ENCODE measurements around the gene NAA38. TPM values are rescaled to one million over a fixed set of nuclear protein-coding genes. Genes with fewer than 3 reads are reported as not detected.

The NAA38 gene
- polyA plus RNA-seq (ENCODE audit: insufficient read length in 12 of 12), result 10 to 100 TPM in 11 of 12 donors, not detected in 1; 34.8 to 74.9 (median 41.8) TPM
- long read RNA-seq, donor 1, transcript NAA38-201 (2 exons, 999 nt), result major isoform, 45 of 372 reads
- long read RNA-seq, donor 1, transcript NAA38-206 (2 exons, 424 nt), result minor isoform, 10 of 372 reads
- long read RNA-seq, donor 1, transcript NAA38-205 (3 exons, 852 nt), result minor isoform, 35 of 372 reads
- long read RNA-seq, donor 1, partial matches to known transcripts, result 251 of 372 reads
- long read RNA-seq, donor 1, other reads (novel, unspliced or antisense), result 29 of 372 reads
- long read RNA-seq, donor 2, transcript NAA38-201 (2 exons, 999 nt), result minor isoform, 18 of 111 reads
- long read RNA-seq, donor 2, transcript NAA38-206 (2 exons, 424 nt), result minor isoform, 9 of 111 reads
- long read RNA-seq, donor 2, transcript NAA38-205 (3 exons, 852 nt), result major isoform, 22 of 111 reads
- long read RNA-seq, donor 2, partial matches to known transcripts, result 46 of 111 reads
- long read RNA-seq, donor 2, other reads (novel, unspliced or antisense), result 11 of 111 reads
- long read RNA-seq, donor 3, transcript NAA38-201 (2 exons, 999 nt), result major isoform, 13 of 65 reads
- long read RNA-seq, donor 3, transcript NAA38-205 (3 exons, 852 nt), result major isoform, 13 of 65 reads
- long read RNA-seq, donor 3, partial matches to known transcripts, result 35 of 65 reads
- long read RNA-seq, donor 3, other reads (novel, unspliced or antisense), result 0 of 65 reads
- long read RNA-seq, donor 4, transcript NAA38-206 (2 exons, 424 nt), result minor isoform, 6 of 34 reads
- long read RNA-seq, donor 4, transcript NAA38-201 (2 exons, 999 nt), result major isoform, 11 of 34 reads
- long read RNA-seq, donor 4, transcript NAA38-205 (3 exons, 852 nt), result minor isoform, 7 of 34 reads
- long read RNA-seq, donor 4, partial matches to known transcripts, result 0 of 34 reads
- long read RNA-seq, donor 4, other reads (novel, unspliced or antisense), result 8 of 34 reads
- long read RNA-seq, donor 5, transcript NAA38-201 (2 exons, 999 nt), result major isoform, 50 of 241 reads
- long read RNA-seq, donor 5, transcript NAA38-205 (3 exons, 852 nt), result minor isoform, 41 of 241 reads
- long read RNA-seq, donor 5, transcript NAA38-206 (2 exons, 424 nt), result minor isoform, 12 of 241 reads
- long read RNA-seq, donor 5, partial matches to known transcripts, result 103 of 241 reads
- long read RNA-seq, donor 5, other reads (novel, unspliced or antisense), result 32 of 241 reads
- long read RNA-seq, donor 6, transcript NAA38-206 (2 exons, 424 nt), result minor isoform, 7 of 34 reads
- long read RNA-seq, donor 6, transcript NAA38-201 (2 exons, 999 nt), result major isoform, 12 of 34 reads
- long read RNA-seq, donor 6, transcript NAA38-205 (3 exons, 852 nt), result minor isoform, 8 of 34 reads
- long read RNA-seq, donor 6, partial matches to known transcripts, result 6 of 34 reads
- long read RNA-seq, donor 6, other reads (novel, unspliced or antisense), result 0 of 34 reads
- long read RNA-seq, donor 7, transcript NAA38-203 (3 exons, 553 nt), result minor isoform, 5 of 49 reads
- long read RNA-seq, donor 7, transcript NAA38-205 (3 exons, 852 nt), result minor isoform, 8 of 49 reads
- long read RNA-seq, donor 7, transcript NAA38-201 (2 exons, 999 nt), result major isoform, 16 of 49 reads
- long read RNA-seq, donor 7, partial matches to known transcripts, result 11 of 49 reads
- long read RNA-seq, donor 7, other reads (novel, unspliced or antisense), result 5 of 49 reads
- long read RNA-seq, donor 8, transcript NAA38-206 (2 exons, 424 nt), result minor isoform, 16 of 93 reads
- long read RNA-seq, donor 8, transcript NAA38-201 (2 exons, 999 nt), result major isoform, 45 of 93 reads
- long read RNA-seq, donor 8, transcript NAA38-205 (3 exons, 852 nt), result minor isoform, 14 of 93 reads
- long read RNA-seq, donor 8, partial matches to known transcripts, result 0 of 93 reads
- long read RNA-seq, donor 8, other reads (novel, unspliced or antisense), result 13 of 93 reads
- long read RNA-seq, donor 9, transcript NAA38-205 (3 exons, 852 nt), result minor isoform, 17 of 146 reads
- long read RNA-seq, donor 9, transcript NAA38-201 (2 exons, 999 nt), result major isoform, 28 of 146 reads
- long read RNA-seq, donor 9, partial matches to known transcripts, result 62 of 146 reads
- long read RNA-seq, donor 9, other reads (novel, unspliced or antisense), result 36 of 146 reads
- long read RNA-seq, donor 10, transcript NAA38-206 (2 exons, 424 nt), result minor isoform, 5 of 102 reads
- long read RNA-seq, donor 10, transcript NAA38-205 (3 exons, 852 nt), result minor isoform, 20 of 102 reads
- long read RNA-seq, donor 10, transcript NAA38-201 (2 exons, 999 nt), result major isoform, 24 of 102 reads
- long read RNA-seq, donor 10, partial matches to known transcripts, result 47 of 102 reads
- long read RNA-seq, donor 10, other reads (novel, unspliced or antisense), result 5 of 102 reads
- long read RNA-seq, donor 11, transcript NAA38-205 (3 exons, 852 nt), result minor isoform, 31 of 78 reads
- long read RNA-seq, donor 11, transcript NAA38-201 (2 exons, 999 nt), result major isoform, 32 of 78 reads
- long read RNA-seq, donor 11, partial matches to known transcripts, result 0 of 78 reads
- long read RNA-seq, donor 11, other reads (novel, unspliced or antisense), result 10 of 78 reads

GRCh38 chr17:7856811-7857712 lies at the start of gene NAA38:
NAA38 (minus strand) TSS chr17:7857559; CDS start chr17:7857463, 96 bp downstream.
- peak; percentile 99 for DNase-seq

DNA sequence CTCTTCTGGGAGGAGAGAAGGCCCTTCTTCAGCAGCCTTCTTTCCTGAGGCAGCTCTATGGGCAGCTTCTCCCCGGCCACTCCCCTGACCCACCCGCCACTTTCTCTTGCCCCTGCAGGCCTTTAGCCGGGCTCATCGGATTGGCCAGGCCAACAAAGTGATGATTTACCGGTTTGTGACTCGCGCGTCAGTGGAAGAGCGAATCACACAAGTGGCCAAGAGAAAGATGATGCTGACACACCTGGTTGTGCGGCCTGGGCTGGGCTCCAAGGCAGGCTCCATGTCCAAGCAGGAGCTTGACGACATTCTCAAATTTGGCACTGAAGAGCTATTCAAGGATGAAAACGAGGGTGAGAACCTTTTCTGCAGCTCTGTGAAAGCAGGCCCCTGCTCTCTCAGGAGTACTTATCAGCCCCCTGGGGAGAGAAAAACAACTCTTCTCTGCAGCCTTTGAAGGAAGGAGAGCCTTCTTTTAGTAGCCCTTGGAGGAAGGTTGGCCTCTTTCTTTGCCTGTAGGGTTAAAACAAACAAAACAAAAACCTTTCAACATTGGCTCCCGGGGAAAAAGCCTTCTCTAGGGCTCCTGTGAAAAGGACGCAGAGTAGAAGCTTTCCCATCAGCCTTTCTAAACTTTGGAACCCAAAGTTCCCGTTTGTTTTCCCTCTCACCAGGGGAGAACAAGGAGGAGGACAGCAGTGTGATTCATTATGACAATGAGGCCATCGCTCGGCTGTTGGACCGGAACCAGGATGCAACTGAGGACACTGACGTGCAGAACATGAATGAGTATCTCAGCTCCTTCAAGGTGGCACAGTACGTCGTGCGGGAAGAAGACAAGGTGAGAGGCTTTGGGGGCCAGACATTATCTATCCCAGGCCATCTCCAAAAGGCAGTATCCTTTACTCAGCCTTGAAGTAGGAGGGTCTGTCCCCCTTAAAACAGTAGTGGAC lies 46.1 kb upstream of the NAA38 start:
- no peak for DNase-seq

- no peak for DNase-seq
Observed at GRCh38 chr17:7897773-7898172, 40.4 kb upstream of the NAA38 start.

DNA sequence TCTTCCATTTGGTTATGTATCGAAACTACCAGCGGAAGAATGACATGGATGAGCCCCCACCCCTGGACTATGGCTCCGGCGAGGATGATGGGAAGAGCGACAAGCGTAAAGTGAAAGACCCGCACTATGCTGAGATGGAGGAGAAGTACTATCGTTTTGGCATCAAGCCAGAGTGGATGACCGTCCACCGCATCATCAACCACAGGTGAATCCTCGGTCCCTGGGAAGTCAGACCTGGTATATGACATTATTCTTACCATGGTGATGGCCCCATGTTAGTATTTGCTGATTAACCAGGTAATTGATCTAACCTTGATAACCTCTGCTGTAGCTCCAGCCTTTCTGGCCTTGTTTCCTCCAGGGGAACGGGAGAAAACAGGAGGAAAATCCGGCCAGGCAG lies 39.7 kb upstream of the NAA38 start:
- DNase-seq, result no peak

DNA sequence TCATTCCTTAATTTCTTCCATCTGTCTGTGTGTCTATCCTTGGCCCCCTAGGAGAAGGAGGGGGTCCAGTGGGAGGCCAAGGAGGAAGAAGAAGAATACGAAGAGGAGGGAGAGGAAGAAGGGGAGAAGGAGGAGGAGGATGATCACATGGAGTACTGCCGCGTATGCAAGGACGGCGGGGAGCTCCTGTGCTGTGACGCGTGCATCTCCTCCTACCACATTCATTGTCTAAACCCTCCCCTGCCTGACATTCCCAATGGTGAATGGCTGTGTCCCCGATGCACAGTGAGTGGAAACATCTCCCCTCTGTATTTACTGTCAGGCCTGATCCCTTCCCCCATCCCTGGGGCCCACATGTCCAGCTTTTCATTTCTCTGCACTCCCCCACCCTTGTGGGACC lies 37.5 kb upstream of the NAA38 start:
- DNase-seq, result no peak

DNA sequence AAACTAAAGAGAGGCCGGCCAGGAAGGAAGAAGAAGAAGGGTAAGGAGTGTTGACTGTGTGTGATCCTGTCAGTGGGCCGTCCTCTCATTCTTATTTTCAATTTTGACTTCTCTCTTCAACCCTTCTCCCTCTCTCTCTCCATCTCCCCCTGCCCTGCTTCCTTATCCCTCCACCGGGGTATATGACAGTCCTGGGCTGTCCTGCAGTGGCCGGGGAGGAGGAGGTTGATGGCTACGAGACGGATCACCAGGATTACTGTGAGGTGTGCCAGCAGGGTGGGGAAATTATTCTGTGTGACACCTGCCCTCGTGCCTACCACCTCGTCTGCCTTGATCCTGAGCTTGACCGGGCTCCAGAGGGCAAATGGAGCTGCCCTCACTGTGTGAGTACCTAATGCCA lies 36.9 kb upstream of the NAA38 start:
- DNase-seq, result no peak

GRCh38 chr17:7893187-7893880 lies 36.0 kb upstream of the NAA38 start:
- DNase-seq, result no peak

GRCh38 chr17:7889166-7889955 lies 32.0 kb upstream of the NAA38 start:
- DNase-seq, result peak; percentile 89

- DNase-seq, result no peak
Observed at GRCh38 chr17:7888184-7888920, 31.0 kb upstream of the NAA38 start, which contains the start of gene CHD3. CHD3 (plus strand) TSS chr17:7888789; CDS start chr17:7889001, 212 bp downstream.

DNA sequence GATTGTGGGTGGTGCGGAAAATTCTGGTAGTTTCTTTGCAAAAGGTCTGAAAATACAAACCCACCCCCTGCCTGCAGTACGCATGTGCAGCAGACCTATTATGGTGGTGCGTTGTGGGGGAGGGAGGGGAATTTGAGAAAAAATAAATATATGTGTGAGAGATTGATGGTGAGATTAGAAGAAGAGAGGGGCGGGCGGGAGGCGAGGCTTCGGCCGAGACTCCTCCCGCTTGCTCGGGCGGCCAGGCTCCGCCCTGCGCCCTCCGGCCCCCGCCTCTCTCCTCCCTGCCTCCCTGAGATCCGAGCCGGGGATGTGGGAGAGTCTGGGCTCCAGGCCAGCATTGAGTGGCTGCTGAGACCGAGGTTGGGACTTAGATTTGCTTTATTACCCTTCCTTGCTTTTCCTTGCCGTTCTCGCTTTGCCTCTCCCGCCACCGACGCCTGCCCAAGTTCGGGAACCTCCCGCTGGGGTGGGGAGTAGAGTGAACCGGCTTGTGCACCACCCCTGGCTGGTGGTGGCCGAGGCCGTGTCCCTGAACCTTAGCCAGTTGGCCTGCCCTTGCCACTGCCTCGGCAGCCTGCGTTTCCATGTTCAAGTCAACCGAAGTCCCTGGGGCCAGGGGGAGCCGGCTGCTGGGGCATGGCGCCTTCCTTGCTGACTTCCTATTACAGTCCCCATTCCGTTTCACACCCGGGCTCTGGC lies 30.3 kb upstream of the NAA38 start:
- DNase-seq, result peak; percentile 96

- no peak for DNase-seq
Observed at GRCh38 chr17:7887038-7887481, 29.7 kb upstream of the NAA38 start.

GRCh38 chr17:7886227-7887037 lies 29.1 kb upstream of the NAA38 start:
- DNase-seq, result peak; percentile 58
